Ascending aorta (tissue), 2 donors: ENCODE data around the gene SECTM1. TPM values are rescaled to one million over a fixed set of nuclear protein-coding genes. Genes with fewer than 3 reads are reported as not detected.

Experiments used
- DNase-seq, 2 donors: peaks; one replicate each; pipeline ENCODE4 v3.0.0-alpha.2; 2019; ENCODE audit warnings: low spot score in 2 of 2
- H3K27ac ChIP-seq, 2 donors: fragments of 200-600 bp; sonication (generic); one replicate each; pipeline ENCODE4 v1.5.1; 2016 to 2017; ENCODE audit warnings: mild to moderate bottlenecking in 1 of 2
- H3K27me3 ChIP-seq: fragments of 200-600 bp; sonication (generic); one replicate; pipeline ENCODE4 v1.5.1; 2017
- H3K36me3 ChIP-seq, 2 donors: fragments of 200-600 bp; sonication (generic); one replicate each; pipeline ENCODE4 v1.5.1; 2016
- H3K4me1 ChIP-seq, 2 donors: fragments of 200-600 bp; sonication (generic); one replicate each; pipeline ENCODE4 v1.5.1; 2016 to 2017; ENCODE audit warnings: mild to moderate bottlenecking in 1 of 2
- H3K4me3 ChIP-seq, 2 donors: fragments of 200-600 bp; sonication (generic); one replicate each; pipeline ENCODE4 v1.5.1; 2016 to 2017; ENCODE audit warnings: mild to moderate bottlenecking in 1 of 2
- H3K9me3 ChIP-seq, 2 donors: fragments of 200-600 bp; sonication (generic); one replicate each; pipeline ENCODE4 v1.5.1; 2016
- CTCF ChIP-seq, 3 experiments: fragments of 200-600 bp in 2 of 3; fragments of 450-650 bp in 1 of 3; sonication (generic) in 2 of 3; IDR thresholded peaks; one replicate each; pipeline ENCODE4 v1.5.1; 2016 to 2019; ENCODE audit warnings: antibody characterized with exemption in 3 of 3, mild to moderate bottlenecking in 1 of 3, moderate library complexity in 1 of 3
- intact Hi-C: fragments of 100-400 bp; cut with DNase I; formaldehyde crosslinking; loops from one replicate; pipeline ENCODE4 v1.15.1; 2023
- total RNA-seq: library from RNA; depleted of rRNA; stranded (reverse); fragments of >200 nt; gene quantifications from one replicate; pipeline ENCODE4 v1.1.0, GENCODE V29; 2016

SECTM1 gene
- total RNA-seq, 1 donor from 2014 or later = 49.5 TPM

- Histone ChIP-seq H3K4me3 (no peak overlapping the region), H3K36me3 (no peaks in the 10 kb centered on the region), H3K27ac (no peak overlapping the region), H3K27me3 (no peaks in the 10 kb centered on the region), H3K9me3 (no peaks in the 10 kb centered on the region), H3K4me1 (peaks cover 0 to 5% of the 10 kb centered on the region in 2 donors)
- intact Hi-C loops = no loop called here
- no peak for DNase-seq
- TF ChIP-seq CTCF (IDR thresholded peaks at IDR 0.05) = no peak
Observed at GRCh38 chr17:82287868-82288801, 45.4 kb downstream of the SECTM1 start.

DNA sequence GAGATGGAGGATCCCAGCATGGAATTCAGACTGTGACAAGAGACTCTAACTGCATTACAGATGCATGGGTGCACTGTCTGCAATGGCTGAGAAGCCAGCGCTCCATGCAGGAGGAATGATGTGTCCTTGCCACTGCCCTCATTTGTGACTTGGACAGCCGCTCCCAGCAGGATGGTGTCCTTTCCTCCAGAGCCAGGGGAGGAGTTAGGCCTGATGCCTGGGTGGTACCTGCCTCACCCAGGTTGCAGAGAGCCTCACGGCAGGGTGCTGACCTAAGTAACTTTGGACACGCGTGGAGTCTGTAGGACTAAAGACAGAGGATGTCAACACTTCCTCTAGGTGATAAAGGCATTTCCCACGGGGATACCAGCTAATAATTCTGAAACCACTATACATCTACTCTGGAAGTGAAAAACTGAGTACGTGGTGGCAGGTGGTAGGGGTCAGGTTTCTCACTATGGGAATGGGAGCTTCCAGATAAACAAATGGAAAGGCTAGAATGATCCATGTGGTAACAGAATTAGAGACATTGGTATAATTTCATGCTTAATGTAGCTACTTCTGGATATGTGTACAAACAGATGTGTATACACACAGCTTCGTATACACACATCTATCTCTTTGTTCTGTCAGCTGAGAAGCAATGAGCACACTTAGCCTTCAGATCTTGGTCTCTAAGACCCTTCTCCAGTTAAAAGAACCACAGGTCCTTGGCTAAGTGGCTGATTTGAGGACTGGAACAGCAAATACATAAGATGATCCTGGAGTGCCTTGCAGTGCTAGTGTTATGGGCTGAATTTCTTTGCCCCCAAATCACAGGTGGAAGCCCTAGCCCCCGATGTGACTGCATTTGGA is 46.3 kb downstream of the SECTM1 start:
- no peaks in the 10 kb centered on the region for H3K27me3 ChIP-seq
- TF ChIP-seq CTCF (IDR thresholded peaks at IDR 0.05) = no peak
- no peak overlapping the region for H3K4me3 ChIP-seq
- H3K27ac ChIP-seq = no peak overlapping the region
- no peaks in the 10 kb centered on the region for H3K9me3 ChIP-seq
- H3K4me1 ChIP-seq = peaks cover 0 to 3% of the 10 kb centered on the region in 2 donors
- intact Hi-C loops = no loop called here
- H3K36me3 ChIP-seq = no peaks in the 10 kb centered on the region
- DNase-seq = no peak

GRCh38 chr17:82285141-82285540 is 48.4 kb downstream of the SECTM1 start:
- no peak overlapping the region for H3K27ac ChIP-seq
- H3K4me1 ChIP-seq = no peaks in the 10 kb centered on the region
- H3K4me3 ChIP-seq = no peak overlapping the region
- TF ChIP-seq CTCF (IDR thresholded peaks at IDR 0.05) = no peak
- H3K36me3 ChIP-seq = no peaks in the 10 kb centered on the region
- H3K9me3 ChIP-seq = no peaks in the 10 kb centered on the region
- intact Hi-C loops = no loop called here
- DNase-seq = no peak
- H3K27me3 ChIP-seq = no peaks in the 10 kb centered on the region

- Histone ChIP-seq H3K27ac (no peak overlapping the region), H3K4me1 (no peaks in the 10 kb centered on the region), H3K36me3 (no peaks in the 10 kb centered on the region), H3K27me3 (no peaks in the 10 kb centered on the region), H3K9me3 (no peaks in the 10 kb centered on the region), H3K4me3 (no peak overlapping the region)
- TF ChIP-seq CTCF (IDR thresholded peaks at IDR 0.05) = no peak
- intact Hi-C loops = no loop called here
- DNase-seq = no peak
Observed at GRCh38 chr17:82283208-82283749, 50.3 kb downstream of the SECTM1 start.

GRCh38 chr17:82282239-82283207 is 51.0 kb downstream of the SECTM1 start:
- H3K27ac ChIP-seq = no peak overlapping the region
- no peak overlapping the region for H3K4me3 ChIP-seq
- no peaks in the 10 kb centered on the region for H3K36me3 ChIP-seq
- DNase-seq = no peak
- no peaks in the 10 kb centered on the region for H3K4me1 ChIP-seq
- intact Hi-C loops = no loop called here
- H3K27me3 ChIP-seq = no peaks in the 10 kb centered on the region
- no peaks in the 10 kb centered on the region for H3K9me3 ChIP-seq
- TF ChIP-seq CTCF (IDR thresholded peaks at IDR 0.05) = no peak
